B cell (primary cell): Measurements from ENCODE around the gene NTN4. TPM values are rescaled to one million over a fixed set of nuclear protein-coding genes. Genes with fewer than 3 reads are reported as not detected.

Experiments used
- ATAC-seq: fragments of 200-7000 bp; cut with Tn5 transposase; one replicate; pipeline ENCODE4 v1.10.0; 2021; ENCODE audit warnings: low read depth, mild to moderate bottlenecking, moderate number of reproducible peaks, moderate library complexity
- CTCF ChIA-PET: fragments of 350-600 bp; sonication (Branson Sonifier 250); formaldehyde crosslinking; loops from one replicate; lab custom pipeline; 2021; ENCODE audit warnings: antibody characterized with exemption, inconsistent platforms; lab: Charles Lee
- POLR2A ChIA-PET: fragments of 350-600 bp; sonication (Branson Sonifier 250); formaldehyde crosslinking; loops from one replicate; lab custom pipeline; 2021; ENCODE audit warnings: antibody characterized with exemption; lab: Charles Lee
- DNase-seq: peaks from one replicate; pipeline ENCODE4 v3.0.0; 2013
- H2AFZ ChIP-seq: 2 replicates; pipeline ENCODE4 v1.6.1; 2012; ENCODE audit warnings: mild to moderate bottlenecking, low read depth, low read length; ENCODE audit not compliant: insufficient read depth, poor library complexity, severe bottlenecking
- H3K27ac ChIP-seq, 2 donors: 1 replicate in 1 of 2; 2 replicates in 1 of 2; pipeline ENCODE4 v1.5.1; 2012 to 2013; ENCODE audit warnings: low read length in 2 of 2, mild to moderate bottlenecking in 2 of 2, moderate library complexity in 1 of 2
- H3K27me3 ChIP-seq, 4 experiments: fragments of 200-600 bp in 1 of 4; sonication (generic) in 1 of 4; replicated peaks in 1 of 4; 1 replicate in 2 of 4; 2 replicates in 2 of 4; pipeline versions ENCODE4 v1.6.1 to v1.7.0; 2013 to 2016; ENCODE audit warnings: low read length in 3 of 4, mild to moderate bottlenecking in 2 of 4, mixed read lengths in 1 of 4, moderate library complexity in 1 of 4; ENCODE audit not compliant: insufficient read depth in 4 of 4, control insufficient read depth in 3 of 4; ENCODE audit errors: control extremely low read depth in 1 of 4
- H3K36me3 ChIP-seq, 2 experiments: replicated peaks in 1 of 2; 1 replicate in 1 of 2; 2 replicates in 1 of 2; pipeline versions ENCODE4 v1.6.1 to v1.7.1; 2013; ENCODE audit warnings: low read length in 1 of 2; ENCODE audit not compliant: insufficient read depth in 2 of 2, control insufficient read depth in 1 of 2; ENCODE audit errors: control extremely low read depth in 1 of 2, extremely low read depth in 1 of 2
- H3K4me1 ChIP-seq, 2 donors: fragments of 200-600 bp in 1 of 2; sonication (generic) in 1 of 2; 1 replicate in 1 of 2; 2 replicates in 1 of 2; pipeline versions ENCODE4 v1.5.1 to v1.6.1; 2013 to 2017; ENCODE audit warnings: low read length in 2 of 2; ENCODE audit not compliant: control insufficient read depth in 2 of 2, insufficient read depth in 2 of 2
- H3K4me2 ChIP-seq: replicated peaks from 2 replicates; pipeline ENCODE3; 2012; ENCODE audit warnings: mild to moderate bottlenecking, low read depth, low read length; ENCODE audit not compliant: poor library complexity, severe bottlenecking
- H3K4me3 ChIP-seq, 5 experiments: fragments of 200-600 bp in 1 of 5; sonication (generic) in 1 of 5; 1 replicate in 3 of 5; 2 replicates in 2 of 5; pipeline versions ENCODE4 v1.5.1 to v1.7.0; 2011 to 2016; ENCODE audit warnings: low read length in 4 of 5, mild to moderate bottlenecking in 4 of 5, low read depth in 2 of 5, control low read depth in 1 of 5, moderate library complexity in 1 of 5; ENCODE audit not compliant: insufficient read depth in 1 of 5; ENCODE audit errors: control extremely low read depth in 1 of 5, extremely low read depth in 1 of 5
- H3K79me2 ChIP-seq: fragments of 200-600 bp; sonication (generic); one replicate; pipeline ENCODE4 v1.6.0; 2016; ENCODE audit warnings: low read length; ENCODE audit not compliant: control insufficient read depth, insufficient read depth
- H3K9ac ChIP-seq: fragments of 200-600 bp; sonication (generic); 2 replicates; pipeline ENCODE4 v1.6.1; 2017; ENCODE audit warnings: mild to moderate bottlenecking, low read length, moderate library complexity
- H3K9me3 ChIP-seq, 3 donors: one replicate each; pipeline versions ENCODE4 v1.6.1 to v1.7.1; 2013; ENCODE audit warnings: low read length in 2 of 3; ENCODE audit not compliant: control insufficient read depth in 2 of 3, insufficient read depth in 1 of 3; ENCODE audit errors: control extremely low read depth in 1 of 3
- H4K20me1 ChIP-seq: 2 replicates; pipeline ENCODE4 v1.6.0; 2012; ENCODE audit warnings: mild to moderate bottlenecking, low read length; ENCODE audit not compliant: insufficient read depth, control insufficient read depth, poor library complexity, severe bottlenecking
- H3K27ac Mint-ChIP-seq: one replicate; pipeline ENCODE4 v1.8.0; 2021; ENCODE audit warnings: mixed read lengths
- H3K27me3 Mint-ChIP-seq: one replicate; pipeline ENCODE4 v1.8.0; 2021; ENCODE audit warnings: mixed read lengths
- H3K4me1 Mint-ChIP-seq: one replicate; pipeline ENCODE4 v1.8.0; 2021; ENCODE audit warnings: mixed read lengths
- H3K4me3 Mint-ChIP-seq: one replicate; pipeline ENCODE4 v1.8.0; 2021; ENCODE audit warnings: mixed read lengths
- H3K9me3 Mint-ChIP-seq: one replicate; pipeline ENCODE4 v1.8.0; 2022; ENCODE audit warnings: mixed read lengths; ENCODE audit not compliant: insufficient read depth
- EZH2 ChIP-seq: IDR thresholded peaks from 2 replicates; pipeline ENCODE4 v1.6.1; 2012; ENCODE audit warnings: borderline replicate concordance, low read depth, mild to moderate bottlenecking, moderate library complexity, low read length; ENCODE audit not compliant: insufficient read depth, poor library complexity, severe bottlenecking
- WGBS: methylation state at CpG from one replicate; pipeline ENCODE4 v1.1.5; 2013; ENCODE audit warnings: missing lambda C conversion rate; ENCODE audit not compliant: insufficient coverage; 5-methylcytosine and 5-hydroxymethylcytosine counted together
- intact Hi-C: fragments of 100-400 bp; cut with micrococcal nuclease; formaldehyde crosslinking; loops from one replicate; pipeline ENCODE4 v1.10.0; 2022
- polyA plus RNA-seq: library from polyadenylated mRNA; depleted of rRNA; stranded (reverse); fragments of >200 nt; gene quantifications from 2 replicates; pipeline ENCODE4 v1.2.3, GENCODE V29; 2012
- total RNA-seq, 2 donors: library from RNA; stranded (reverse); fragments of 120-200 nt in 1 of 2; gene quantifications; 1 replicate in 1 of 2; 2 replicates in 1 of 2; pipeline versions ENCODE4 v1.2.3 to v1.2.4, GENCODE V29; 2013 to 2022
- TF ChIP-seq, protein P1 (sequence below): fragments of 200-600 bp; IDR thresholded peaks from one replicate; pipeline ENCODE4 v1.8.0; 2022; ENCODE audit warnings: antibody characterized with exemption, mild to moderate bottlenecking

The NTN4 gene
- total and polyA plus RNA-seq, 2 donors (not counting 1 experiment from before 2014, with no cell fraction given), result not detected

DNA sequence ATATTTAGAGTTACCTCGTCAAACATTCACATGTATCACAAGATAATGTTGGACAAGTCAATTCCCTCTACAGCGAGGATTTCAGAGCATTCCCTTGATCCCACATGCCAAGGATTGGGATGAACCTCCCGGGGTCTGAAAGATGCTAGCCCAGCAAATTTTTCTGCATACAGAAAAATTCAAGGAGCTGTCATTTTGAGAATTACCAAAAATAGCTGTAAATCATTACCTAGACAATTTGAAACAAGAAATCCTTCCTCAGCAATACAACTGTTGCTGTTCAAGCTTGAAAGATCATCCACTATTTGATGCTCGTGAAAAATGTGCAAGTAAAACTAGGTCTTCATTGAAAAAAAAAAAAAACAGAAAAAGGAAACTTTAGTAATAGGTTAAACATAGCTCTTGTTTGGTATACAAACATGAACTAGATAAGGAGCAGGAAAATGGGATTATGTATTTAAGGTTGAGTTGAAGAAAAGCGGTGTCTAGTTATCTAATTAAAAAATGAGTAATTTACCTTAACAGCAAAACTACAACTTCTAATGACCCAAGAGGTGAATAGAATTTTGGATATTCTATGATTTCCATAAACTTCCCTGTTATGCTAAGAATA is 73.1 kb downstream of the NTN4 start:
- whole genome bisulfite sequencing, result 84% methylated on average over 2 of the region's 5 CpGs
- TF ChIP-seq, protein P1, sequence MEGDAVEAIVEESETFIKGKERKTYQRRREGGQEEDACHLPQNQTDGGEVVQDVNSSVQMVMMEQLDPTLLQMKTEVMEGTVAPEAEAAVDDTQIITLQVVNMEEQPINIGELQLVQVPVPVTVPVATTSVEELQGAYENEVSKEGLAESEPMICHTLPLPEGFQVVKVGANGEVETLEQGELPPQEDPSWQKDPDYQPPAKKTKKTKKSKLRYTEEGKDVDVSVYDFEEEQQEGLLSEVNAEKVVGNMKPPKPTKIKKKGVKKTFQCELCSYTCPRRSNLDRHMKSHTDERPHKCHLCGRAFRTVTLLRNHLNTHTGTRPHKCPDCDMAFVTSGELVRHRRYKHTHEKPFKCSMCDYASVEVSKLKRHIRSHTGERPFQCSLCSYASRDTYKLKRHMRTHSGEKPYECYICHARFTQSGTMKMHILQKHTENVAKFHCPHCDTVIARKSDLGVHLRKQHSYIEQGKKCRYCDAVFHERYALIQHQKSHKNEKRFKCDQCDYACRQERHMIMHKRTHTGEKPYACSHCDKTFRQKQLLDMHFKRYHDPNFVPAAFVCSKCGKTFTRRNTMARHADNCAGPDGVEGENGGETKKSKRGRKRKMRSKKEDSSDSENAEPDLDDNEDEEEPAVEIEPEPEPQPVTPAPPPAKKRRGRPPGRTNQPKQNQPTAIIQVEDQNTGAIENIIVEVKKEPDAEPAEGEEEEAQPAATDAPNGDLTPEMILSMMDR, result no peak
- TF ChIP-seq EZH2, result no peak
- Mint-ChIP-seq H3K4me1 (no peaks in the 10 kb centered on the region), H3K9me3 (no peaks in the 10 kb centered on the region), H3K4me3 (no peak overlapping the region), H3K27me3 (peaks cover 10% of the 10 kb centered on the region), H3K27ac (no peak overlapping the region)
- Histone ChIP-seq H3K4me3 (no peak overlapping the region), H3K4me1 (no peaks in the 10 kb centered on the region), H3K27me3 (peaks cover 0 to 9% (median 0%) of the 10 kb centered on the region in 4 experiments), H3K79me2 (no peaks in the 10 kb centered on the region), H3K27ac (no peak overlapping the region), H3K9ac (no peak overlapping the region), H3K36me3 (no peaks in the 10 kb centered on the region), H3K9me3 (no peaks in the 10 kb centered on the region), H2AFZ (no peak overlapping the region), H4K20me1 (no peaks in the 10 kb centered on the region), H3K4me2 (no peak overlapping the region)
- POLR2A ChIA-PET, result no interaction called here
- CTCF ChIA-PET, result no interaction called here
- no peak for DNase-seq
- intact Hi-C loops, result no loop called here
- ATAC-seq, result no peak

DNA sequence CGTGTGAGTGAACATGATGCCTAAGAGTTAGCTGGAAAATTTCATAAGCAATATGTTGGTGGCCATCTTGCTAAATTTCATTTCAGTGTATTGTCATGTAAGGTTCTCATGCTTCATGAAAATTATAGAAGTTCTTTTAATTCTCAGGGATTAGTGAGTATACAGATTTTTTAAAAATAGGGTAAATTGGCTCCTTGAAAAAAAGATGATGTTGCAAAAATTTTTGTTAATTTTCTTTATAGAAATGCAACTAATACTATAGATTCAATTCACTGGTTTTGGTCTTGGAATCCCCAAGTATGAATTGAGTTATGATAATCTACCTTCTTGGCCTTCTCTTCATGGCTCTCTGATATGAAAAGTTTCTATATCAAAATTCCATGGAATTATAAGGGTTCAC is 75.4 kb downstream of the NTN4 start:
- CTCF ChIA-PET, result no interaction called here
- no peak for DNase-seq
- Histone ChIP-seq H3K79me2 (no peaks in the 10 kb centered on the region), H4K20me1 (no peaks in the 10 kb centered on the region), H3K27ac (no peak overlapping the region), H3K4me1 (no peaks in the 10 kb centered on the region), H3K9ac (no peak overlapping the region), H3K4me2 (no peak overlapping the region), H3K27me3 (peaks cover 0 to 6% (median 0%) of the 10 kb centered on the region in 4 experiments), H3K4me3 (no peak overlapping the region), H3K9me3 (no peaks in the 10 kb centered on the region), H2AFZ (no peak overlapping the region), H3K36me3 (no peaks in the 10 kb centered on the region)
- peaks cover 14% of the 10 kb centered on the region for H3K27me3 Mint-ChIP-seq
- H3K9me3 Mint-ChIP-seq, result no peaks in the 10 kb centered on the region
- POLR2A ChIA-PET, result no interaction called here
- TF ChIP-seq, protein P1, result no peak
- TF ChIP-seq EZH2, result no peak
- ATAC-seq, result no peak
- no peak overlapping the region for H3K4me3 Mint-ChIP-seq
- intact Hi-C loops, result no loop called here
- H3K27ac Mint-ChIP-seq, result no peak overlapping the region
- WGBS, result 86% methylated on average over 1 of the region's 1 CpG
- H3K4me1 Mint-ChIP-seq, result no peaks in the 10 kb centered on the region
